Panc1 (cell line): ENCODE measurements around the gene ATP11C.

Experiments
- CTCF ChIP-seq: fragments of 450-650 bp; IDR thresholded peaks from 2 replicates; pipeline ENCODE4 v1.5.1; 2017; ENCODE audit warnings: mild to moderate bottlenecking
- POLR2AphosphoS5 ChIP-seq: IDR thresholded peaks from 2 replicates; pipeline ENCODE4 v1.6.1; 2012; ENCODE audit warnings: mild to moderate bottlenecking, low read depth, low read length, moderate library complexity
- SIN3A ChIP-seq: IDR thresholded peaks from 2 replicates; pipeline ENCODE4 v1.6.1; 2012; ENCODE audit warnings: low read depth, mild to moderate bottlenecking, low read length, moderate library complexity, borderline replicate concordance; ENCODE audit not compliant: insufficient read depth

DNA sequence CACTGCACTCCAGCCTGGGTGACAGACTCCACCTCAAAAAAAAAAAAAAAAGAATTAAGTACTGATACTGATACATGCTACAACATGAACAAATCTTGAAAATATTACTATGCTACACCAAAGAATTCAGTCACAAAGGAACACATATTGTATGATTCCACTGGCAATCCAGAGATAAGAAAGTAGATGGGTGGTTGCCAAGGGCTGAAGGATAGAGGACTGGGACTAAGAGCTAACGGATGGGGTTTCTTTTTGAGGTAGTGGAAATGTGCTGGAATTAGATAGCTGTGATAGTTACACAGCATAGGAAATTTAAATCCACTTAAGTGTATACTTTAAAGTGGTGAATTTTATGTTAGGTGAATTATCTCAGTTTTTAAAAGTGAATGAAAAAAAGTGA is 12.5 kb downstream of the ATP11C start:
- TF ChIP-seq CTCF, result no peak
- TF ChIP-seq SIN3A, result no peak
- TF ChIP-seq POLR2AphosphoS5, result no peak
